Large intestine (tissue), 3 donors: ENCODE measurements around the gene ALKBH7. TPM values are rescaled to one million over a fixed set of nuclear protein-coding genes. Genes with fewer than 3 reads are reported as not detected.

ENCODE experiments used
- DNase-seq, 2 donors: peaks; one replicate each; pipeline versions ENCODE4 v3.0.0 to v3.0.0-alpha.2; 2013
- H3K27ac ChIP-seq: one replicate; pipeline ENCODE4 v1.5.1; 2013; ENCODE audit warnings: low read length
- H3K27me3 ChIP-seq: 2 replicates; pipeline ENCODE4 v1.6.1; 2013; ENCODE audit warnings: low read length; ENCODE audit not compliant: control insufficient read depth, insufficient read depth
- H3K36me3 ChIP-seq: 2 replicates; pipeline ENCODE4 v1.6.1; 2013; ENCODE audit warnings: low read length; ENCODE audit not compliant: control insufficient read depth, insufficient read depth
- H3K4me1 ChIP-seq: one replicate; pipeline ENCODE4 v1.6.1; 2013; ENCODE audit warnings: low read length; ENCODE audit not compliant: control insufficient read depth, insufficient read depth
- H3K4me3 ChIP-seq: one replicate; pipeline ENCODE4 v1.5.1; 2013; ENCODE audit warnings: low read length
- H3K9me3 ChIP-seq: one replicate; pipeline ENCODE4 v1.6.1; 2013; ENCODE audit warnings: mild to moderate bottlenecking, low read depth, low read length, moderate library complexity; ENCODE audit not compliant: control insufficient read depth
- WGBS: methylation state at CpG from one replicate; pipeline ENCODE4 v1.1.5; 2013; ENCODE audit warnings: low lambda C conversion rate; ENCODE audit not compliant: insufficient coverage; 5-methylcytosine and 5-hydroxymethylcytosine counted together
- polyA plus RNA-seq: library from polyadenylated mRNA; unstranded; fragments of 120-200 nt; gene quantifications from one replicate; pipeline ENCODE4 v1.2.1, GENCODE V29; 2013

ALKBH7 gene
- polyA plus RNA-seq, 1 donor = 97.9 TPM

- H3K27ac ChIP-seq = peak overlapping the region; percentile 63
- no peaks in the 10 kb centered on the region for H3K9me3 ChIP-seq
- no peak for DNase-seq
- peak overlapping the region; percentile 98 for H3K4me3 ChIP-seq
- WGBS = 9% methylated on average over 4 of the region's 7 CpGs
- peaks cover 28% of the 10 kb centered on the region for H3K36me3 ChIP-seq
- H3K4me1 ChIP-seq = peaks cover 2% of the 10 kb centered on the region
- H3K27me3 ChIP-seq = no peaks in the 10 kb centered on the region
Measured at GRCh38 chr19:6362027-6362350, 10.6 kb upstream of the ALKBH7 start.

- Histone ChIP-seq H3K36me3 (peaks cover 32% of the 10 kb centered on the region), H3K4me1 (peaks cover 2% of the 10 kb centered on the region), H3K4me3 (peak overlapping the region; percentile 98), H3K27me3 (no peaks in the 10 kb centered on the region), H3K27ac (peak overlapping the region; percentile 63), H3K9me3 (no peaks in the 10 kb centered on the region)
- DNase-seq = peak in 1 of 2 donors; percentile 29
- no CpG with 5 or more reads among the region's 11 CpGs for WGBS
Measured at GRCh38 chr19:6362351-6362801, 10.2 kb upstream of the ALKBH7 start.

GRCh38 chr19:6364353-6364752 is 8.2 kb upstream of the ALKBH7 start:
- Histone ChIP-seq H3K36me3 (peaks cover 52% of the 10 kb centered on the region), H3K27ac (no peak overlapping the region), H3K4me3 (no peak overlapping the region), H3K27me3 (no peaks in the 10 kb centered on the region), H3K9me3 (no peaks in the 10 kb centered on the region), H3K4me1 (peaks cover 2% of the 10 kb centered on the region)
- no CpG with 5 or more reads among the region's 21 CpGs for WGBS
- no peak for DNase-seq

- DNase-seq = peak; percentile 97 to 99
- peaks cover 27% of the 10 kb centered on the region for H3K36me3 ChIP-seq
- no peaks in the 10 kb centered on the region for H3K9me3 ChIP-seq
- peak overlapping the region; percentile 93 for H3K4me3 ChIP-seq
- H3K4me1 ChIP-seq = peaks cover 5% of the 10 kb centered on the region
- peak overlapping the region; percentile 100 for H3K27ac ChIP-seq
- no CpG with 5 or more reads among the region's 53 CpGs for WGBS
- H3K27me3 ChIP-seq = no peaks in the 10 kb centered on the region
Measured at GRCh38 chr19:6373096-6373812, 660 bp downstream of the ALKBH7 start.

- no peak for DNase-seq
- Histone ChIP-seq H3K4me1 (peaks cover 5% of the 10 kb centered on the region), H3K27ac (peak overlapping the region; percentile 74), H3K9me3 (no peaks in the 10 kb centered on the region), H3K27me3 (no peaks in the 10 kb centered on the region), H3K4me3 (peak overlapping the region; percentile 50), H3K36me3 (peaks cover 27% of the 10 kb centered on the region)
- WGBS = no CpG with 5 or more reads among the region's 5 CpGs
Measured at GRCh38 chr19:6373813-6374108, 1.2 kb downstream of the ALKBH7 start.

- Histone ChIP-seq H3K27me3 (no peaks in the 10 kb centered on the region), H3K36me3 (peaks cover 25% of the 10 kb centered on the region), H3K9me3 (no peaks in the 10 kb centered on the region), H3K4me3 (peak overlapping the region; percentile 50), H3K27ac (peak overlapping the region; percentile 74), H3K4me1 (peaks cover 5% of the 10 kb centered on the region)
- WGBS = no CpG with 5 or more reads among the region's 29 CpGs
- no peak for DNase-seq
Measured at GRCh38 chr19:6374161-6374709, 1.6 kb downstream of the ALKBH7 start.

GRCh38 chr19:6374711-6375410 is 2.3 kb downstream of the ALKBH7 start:
- no peak for DNase-seq
- Histone ChIP-seq H3K27me3 (no peaks in the 10 kb centered on the region), H3K9me3 (no peaks in the 10 kb centered on the region), H3K36me3 (peaks cover 27% of the 10 kb centered on the region), H3K4me3 (no peak overlapping the region), H3K27ac (no peak overlapping the region), H3K4me1 (peaks cover 5% of the 10 kb centered on the region)
- WGBS = no CpG with 5 or more reads among the region's 29 CpGs

GRCh38 chr19:6375411-6376010 is 2.9 kb downstream of the ALKBH7 start, which contains the start of gene PSPN:
Gene PSPN, minus strand, starts transcription at chr19:6375933. Its CDS starts 84 bp downstream, at chr19:6375849.
- DNase-seq = no peak
- H3K27ac ChIP-seq = no peak within 1 kb of the TSS
- no CpG with 5 or more reads among the region's 25 CpGs for WGBS
- H3K36me3 ChIP-seq = peaks cover 33% of the 10 kb centered on the region
- H3K9me3 ChIP-seq = peaks cover 2% of the 10 kb centered on the region
- no peaks in the 10 kb centered on the region for H3K27me3 ChIP-seq
- H3K4me1 ChIP-seq = peaks cover 5% of the 10 kb centered on the region
- no peak within 1 kb of the TSS for H3K4me3 ChIP-seq

- 93% methylated on average over 6 of the region's 19 CpGs for WGBS
Measured at GRCh38 chr19:6376512-6377190, 4.1 kb downstream of the ALKBH7 start.

GRCh38 chr19:6378041-6378440 is 5.4 kb downstream of the ALKBH7 start:
- no peak overlapping the region for H3K4me3 ChIP-seq
- no CpG with 5 or more reads among the region's 6 CpGs for WGBS
- peaks cover 12% of the 10 kb centered on the region for H3K9me3 ChIP-seq
- peaks cover 5% of the 10 kb centered on the region for H3K4me1 ChIP-seq
- peaks cover 56% of the 10 kb centered on the region for H3K36me3 ChIP-seq
- DNase-seq = no peak
- H3K27ac ChIP-seq = no peak overlapping the region
- no peaks in the 10 kb centered on the region for H3K27me3 ChIP-seq

More at GRCh38 chr19:6376512-6377190, 4.1 kb downstream of the ALKBH7 start:
- H3K4me3 ChIP-seq = no peak overlapping the region
- no peak overlapping the region for H3K27ac ChIP-seq
- peaks cover 5% of the 10 kb centered on the region for H3K4me1 ChIP-seq
- peaks cover 11% of the 10 kb centered on the region for H3K9me3 ChIP-seq
- no peaks in the 10 kb centered on the region for H3K27me3 ChIP-seq
- H3K36me3 ChIP-seq = peaks cover 45% of the 10 kb centered on the region
- DNase-seq = no peak
